GM08714 (cell line): ENCODE data around the gene GSDME.
"Not testable (repeated sequence)": the region's sequence is repeated elsewhere in the genome, so short reads cannot be mapped to it uniquely, and the experiment has no call there.

Experiments used
- H3K4me3 ChIP-seq: fragments of 200-500 bp; sonication (Bioruptor generic); 2 replicates; pipeline ENCODE4 v1.5.1; 2014; ENCODE audit warnings: mild to moderate bottlenecking, low read length, inconsistent platforms
- ZNF274 ChIP-seq: IDR thresholded peaks from 2 replicates; pipeline ENCODE4 v1.6.1; 2012; ENCODE audit warnings: mild to moderate bottlenecking, low read depth, low read length

Gene GSDME

GRCh38 chr7:24757353-24758275 is at the start of gene GSDME:
TSS of gene GSDME (minus strand) at chr7:24757464. CDS start at chr7:24749774, 7,690 bp downstream.
- peak within 1 kb of the TSS; percentile 63 for H3K4me3 ChIP-seq
- no peak for TF ChIP-seq ZNF274

- H3K4me3 ChIP-seq, result no peak overlapping the region
- TF ChIP-seq ZNF274, result no peak
Observed at GRCh38 chr7:24802300-24802699, 45.0 kb upstream of the GSDME start.

GRCh38 chr7:24801883-24802282 is 44.6 kb upstream of the GSDME start:
- TF ChIP-seq ZNF274, result no peak
- H3K4me3 ChIP-seq, result no peak overlapping the region

- H3K4me3 ChIP-seq, result no peak overlapping the region
- no peak for TF ChIP-seq ZNF274
Observed at GRCh38 chr7:24800667-24801066, 43.4 kb upstream of the GSDME start.

GRCh38 chr7:24800073-24800472 is 42.8 kb upstream of the GSDME start:
- TF ChIP-seq ZNF274, result no peak
- H3K4me3 ChIP-seq, result no peak overlapping the region

GRCh38 chr7:24799506-24799905 is 42.2 kb upstream of the GSDME start:
- no peak overlapping the region for H3K4me3 ChIP-seq
- TF ChIP-seq ZNF274, result no peak

GRCh38 chr7:24798261-24798660 is 41.0 kb upstream of the GSDME start:
- no peak for TF ChIP-seq ZNF274
- H3K4me3 ChIP-seq, result no peak overlapping the region

GRCh38 chr7:24797270-24797669 is 40.0 kb upstream of the GSDME start:
- no peak overlapping the region for H3K4me3 ChIP-seq
- TF ChIP-seq ZNF274, result no peak

- TF ChIP-seq ZNF274, result no peak
Observed at GRCh38 chr7:24795407-24795767, 38.1 kb upstream of the GSDME start.

GRCh38 chr7:24794751-24795406 is 37.6 kb upstream of the GSDME start:
- H3K4me3 ChIP-seq, result not testable (repeated sequence)

More at GRCh38 chr7:24795407-24795767, 38.1 kb upstream of the GSDME start:
- no peak overlapping the region for H3K4me3 ChIP-seq

GRCh38 chr7:24793982-24794648 is 36.9 kb upstream of the GSDME start:
- no peak overlapping the region for H3K4me3 ChIP-seq
- no peak for TF ChIP-seq ZNF274

GRCh38 chr7:24788961-24789576 is 31.8 kb upstream of the GSDME start:
- no peak overlapping the region for H3K4me3 ChIP-seq
- no peak for TF ChIP-seq ZNF274

GRCh38 chr7:24788075-24788474 is 30.8 kb upstream of the GSDME start:
- TF ChIP-seq ZNF274, result no peak
- H3K4me3 ChIP-seq, result no peak overlapping the region

- no peak overlapping the region for H3K4me3 ChIP-seq
- no peak for TF ChIP-seq ZNF274
Observed at GRCh38 chr7:24786941-24787340, 29.7 kb upstream of the GSDME start.

GRCh38 chr7:24786306-24786705 is 29.0 kb upstream of the GSDME start:
- no peak for TF ChIP-seq ZNF274

More at GRCh38 chr7:24786306-24786705, 29.0 kb upstream of the GSDME start:
- H3K4me3 ChIP-seq, result no peak overlapping the region
